Liver (tissue), 3 donors: ENCODE measurements around the gene OR2A7.
"Not testable (repeated sequence)": the region's sequence is repeated elsewhere in the genome, so short reads cannot be mapped to it uniquely, and the experiment has no call there.

Experiments
- CTCF ChIP-seq: fragments of 150-350 bp; IDR thresholded peaks from 2 replicates; pipeline ENCODE4 v1.5.1; 2017; ENCODE audit warnings: improper control_type of control experiment, low read depth, low read length; ENCODE audit not compliant: missing input control
- JUND ChIP-seq, 2 donors: IDR thresholded peaks; 2 replicates each; pipeline ENCODE4 v1.6.1; 2016; ENCODE audit warnings: antibody characterized with exemption in 2 of 2
- TAF1 ChIP-seq: conservative IDR thresholded peaks from 2 replicates; pipeline ENCODE4 v1.6.1; 2016; ENCODE audit warnings: antibody characterized with exemption, mild to moderate bottlenecking
- ZBTB33 ChIP-seq: IDR thresholded peaks from 2 replicates; pipeline ENCODE4 v1.6.1; 2016; ENCODE audit warnings: antibody characterized with exemption
- TF ChIP-seq, protein P1 (sequence below): IDR thresholded peaks from 2 replicates; pipeline ENCODE4 v1.6.1; 2016; ENCODE audit warnings: antibody characterized with exemption
- donor health status: healthy.
- donor health status: healthy.

- TF ChIP-seq ZBTB33; CTCF; TAF1; JUND (IDR thresholded peaks at IDR 0.05): not testable (repeated sequence)
- TF ChIP-seq, protein P1, sequence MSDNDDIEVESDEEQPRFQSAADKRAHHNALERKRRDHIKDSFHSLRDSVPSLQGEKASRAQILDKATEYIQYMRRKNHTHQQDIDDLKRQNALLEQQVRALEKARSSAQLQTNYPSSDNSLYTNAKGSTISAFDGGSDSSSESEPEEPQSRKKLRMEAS, result not testable (repeated sequence)
These were observed 4.6 kb upstream of the OR2A7 start, which contains the start of gene CTAGE8 for GRCh38 chr7:144269188-144269587.
